Occipital lobe (tissue), 2 donors: ENCODE measurements around the gene HLA-DPA1. TPM values are rescaled to one million over a fixed set of nuclear protein-coding genes. Genes with fewer than 3 reads are reported as not detected.

Experiments used
- DNase-seq: peaks from one replicate; lab custom pipeline; 2025; lab: John Stamatoyannopoulos, UW
- total RNA-seq: library from RNA; depleted of rRNA; stranded (reverse); fragments of >200 nt; gene quantifications from one replicate; pipeline ENCODE4 v1.2.3, GENCODE V29; 2014

The HLA-DPA1 gene
- total RNA-seq, 1 donor from 2014 or later: 1.4 TPM

GRCh38 chr6:33017694-33018353, 55.6 kb downstream of the HLA-DPA1 start:
- no peak for DNase-seq

GRCh38 chr6:33017018-33017417, 56.4 kb downstream of the HLA-DPA1 start:
- DNase-seq: no peak

- no peak for DNase-seq
Observed at GRCh38 chr6:33015798-33016197, 57.7 kb downstream of the HLA-DPA1 start.

GRCh38 chr6:33014841-33015634, 58.4 kb downstream of the HLA-DPA1 start:
- DNase-seq: peak; percentile 24

Other genes with a start within 250 kb of the HLA-DPA1 start
- gene TAP2, start 234.9 kb downstream of the HLA-DPA1 start, total RNA-seq: 3.9 TPM
- gene PSMB8, start 229.6 kb downstream of the HLA-DPA1 start, total RNA-seq: 5.3 TPM
- 7.5 TPM for gene TAP1, start 219.9 kb downstream of the HLA-DPA1 start, total RNA-seq
- gene PSMB9, start 219.5 kb downstream of the HLA-DPA1 start, total RNA-seq: 5.8 TPM
- gene HLA-DMB, start 132.6 kb downstream of the HLA-DPA1 start, total RNA-seq: 2.0 TPM
- 0.94 TPM for gene HLA-DMA, start 120.6 kb downstream of the HLA-DPA1 start, total RNA-seq
- gene BRD2, start 105.1 kb downstream of the HLA-DPA1 start, total RNA-seq: 66.6 TPM
- gene HLA-DOA, start 64.1 kb downstream of the HLA-DPA1 start, total RNA-seq: 0.16 TPM
- gene HLA-DPB1, start 2.3 kb upstream of the HLA-DPA1 start, total RNA-seq: 1.4 TPM
- gene COL11A2, start 118.8 kb upstream of the HLA-DPA1 start, total RNA-seq: 0.94 TPM
- gene RXRB, start 127.0 kb upstream of the HLA-DPA1 start, total RNA-seq: 22.6 TPM
- 34.8 TPM for gene SLC39A7, start 127.2 kb upstream of the HLA-DPA1 start, total RNA-seq
- 4.5 TPM for gene HSD17B8, start 131.0 kb upstream of the HLA-DPA1 start, total RNA-seq
- 20.6 TPM for gene RING1, start 134.9 kb upstream of the HLA-DPA1 start, total RNA-seq
- gene VPS52, start 198.2 kb upstream of the HLA-DPA1 start, total RNA-seq: 35.1 TPM
- 3,778 TPM for gene RPS18, start 198.4 kb upstream of the HLA-DPA1 start, total RNA-seq
- gene B3GALT4, start 203.5 kb upstream of the HLA-DPA1 start, total RNA-seq: 12.5 TPM
- 42.6 TPM for gene WDR46, start 215.6 kb upstream of the HLA-DPA1 start, total RNA-seq
- 27.0 TPM for gene PFDN6, start 216.0 kb upstream of the HLA-DPA1 start, total RNA-seq
- 13.7 TPM for gene RGL2, start 225.3 kb upstream of the HLA-DPA1 start, total RNA-seq
- 10.5 TPM for gene TAPBP, start 240.4 kb upstream of the HLA-DPA1 start, total RNA-seq
- gene ZBTB22, start 244.1 kb upstream of the HLA-DPA1 start, total RNA-seq: 28.4 TPM
- 30.1 TPM for gene DAXX, start 249.3 kb upstream of the HLA-DPA1 start, total RNA-seq